ENCODE measurements around the gene USP33. TPM values are rescaled to one million over a fixed set of nuclear protein-coding genes. Genes with fewer than 3 reads are reported as not detected.

Gene USP33
- total and polyA plus RNA-seq, 2 of the 8 experiments (the other 6 are each of a cell fraction or from before 2014, with no cell fraction given) = 20.0 to 55.5 TPM

GRCh38 chr1:77783141-77783540 is 23.5 kb upstream of the USP33 start:
- H3K9ac ChIP-seq (replicated peaks in 1 of 4; ENCODE audit: extremely low read depth in 1 of 4, low read depth in 3 of 4, low read length in 3 of 4) = no peak overlapping the region
- no peaks in the 10 kb centered on the region for H3K27me3 ChIP-seq (replicated peaks in 1 of 4; ENCODE audit: control insufficient read depth in 3 of 4, extremely low read depth in 1 of 4, insufficient read depth in 3 of 4, low read length in 3 of 4)
- 97% methylated on average over 2 of the region's 2 CpGs; no CpG with 5 or more reads in 1 of the 2 experiments for WGBS, 2 experiments (ENCODE audit: extremely low coverage in 1 of 2, insufficient coverage in 1 of 2, insufficient read length in 1 of 2, insufficient replicate concordance in 2 of 2, low coverage in 1 of 2, low lambda C conversion rate in 2 of 2, missing lambda C conversion rate in 1 of 2)
- H3K36me3 ChIP-seq (ENCODE audit: control insufficient read depth in 2 of 4, insufficient read depth in 4 of 4, low read length in 3 of 4) = peaks cover 2 to 20% (median 9%) of the 10 kb centered on the region in 4 experiments; a peak in 7 of 8 replicates
- H2BK5ac ChIP-seq (ENCODE audit: low read depth, low read length) = no peak overlapping the region
- H3K4ac ChIP-seq (replicated peaks; ENCODE audit: insufficient read length, low read depth, low read length) = no peak overlapping the region
- no peaks in the 10 kb centered on the region for H3K4me1 ChIP-seq (replicated peaks in 1 of 4; ENCODE audit: control insufficient read depth in 3 of 4, insufficient read depth in 4 of 4, low read length in 3 of 4)
- H3K4me3 ChIP-seq (ENCODE audit: extremely low read depth in 1 of 4, insufficient read depth in 2 of 4, low read depth in 3 of 4, low read length in 4 of 4) = no peak overlapping the region
- no peak overlapping the region for H4K5ac ChIP-seq (ENCODE audit: insufficient read length, low read depth, low read length)
- H3K79me1 ChIP-seq (ENCODE audit: low read depth, low read length) = no peaks in the 10 kb centered on the region
- DNase-seq (ENCODE audit: low read depth in 1 of 2, low spot score in 2 of 2) = no peak
- H3K9me3 ChIP-seq (ENCODE audit: insufficient read depth in 2 of 2, low read depth in 1 of 2, low read length in 1 of 2) = peaks cover 0 to 9% of the 10 kb centered on the region in 2 experiments; a peak in 1 of 4 replicates
- CTCF ChIA-PET (ENCODE audit: partially characterized antibody) = no interaction called here
- no peak overlapping the region for H3K14ac ChIP-seq (ENCODE audit: insufficient read length)
- H2BK120ac ChIP-seq (replicated peaks; ENCODE audit: low read depth, low read length) = no peak overlapping the region
- no peak overlapping the region for H3K4me2 ChIP-seq (ENCODE audit: insufficient read depth in 1 of 2, low read depth in 2 of 2, low read length in 2 of 2)
- no peak overlapping the region for H2BK12ac ChIP-seq (ENCODE audit: low read depth, low read length)
- no peak overlapping the region for H2BK20ac ChIP-seq (ENCODE audit: low read length)
- H3K23me2 ChIP-seq (ENCODE audit: low read depth, low read length) = no peaks in the 10 kb centered on the region; the same call in 1 of the 2 replicates
- no peak overlapping the region for H2BK15ac ChIP-seq (ENCODE audit: low read length)
- H4K91ac ChIP-seq (replicated peaks; ENCODE audit: insufficient read length, low read length) = no peak overlapping the region
- H3K27ac ChIP-seq (ENCODE audit: low read depth, low read length) = no peak overlapping the region
- H2AFZ ChIP-seq (ENCODE audit: low read length) = no peak overlapping the region
- no peak for TF ChIP-seq RNF2 (IDR thresholded peaks at IDR 0.05; ENCODE audit: borderline replicate concordance, low read depth, low read length, missing control alignments, poor library complexity, severe bottlenecking)
- TF ChIP-seq SUZ12 (IDR thresholded peaks at IDR 0.05; ENCODE audit: low read length) = no peak
- no peak for TF ChIP-seq SP1 (IDR thresholded peaks at IDR 0.05; ENCODE audit: low read depth, low read length)
- no peak for TF ChIP-seq TEAD4 (IDR thresholded peaks at IDR 0.05; ENCODE audit: low read depth, low read length)
- TF ChIP-seq RXRA (IDR thresholded peaks at IDR 0.05; ENCODE audit: insufficient read depth, low read depth, low read length) = no peak
- TF ChIP-seq RAD21 (IDR thresholded peaks at IDR 0.05 in 1 of 2, conservative IDR thresholded peaks at IDR 0.05 in 1 of 2; ENCODE audit: low read depth in 2 of 2, low read length in 2 of 2) = no peak
- no peak overlapping the region for H3K23ac ChIP-seq (ENCODE audit: insufficient read length)
- H3K56ac ChIP-seq (replicated peaks; ENCODE audit: insufficient read length, low read depth, low read length) = no peak overlapping the region
- H3K18ac ChIP-seq (ENCODE audit: extremely low read depth, low read length) = no peak overlapping the region
- FAIRE-seq = no peak
- no peaks in the 10 kb centered on the region for H4K20me1 ChIP-seq (replicated peaks in 1 of 2; ENCODE audit: control insufficient read depth in 1 of 2, insufficient read depth in 2 of 2, low read length in 2 of 2)
- H3K79me2 ChIP-seq (ENCODE audit: control insufficient read depth in 1 of 2, insufficient read depth in 2 of 2, low read length in 2 of 2) = peaks cover 0 to 22% of the 10 kb centered on the region in 2 experiments; a peak in 3 of 4 replicates
- POLR2A ChIA-PET (ENCODE audit: partially characterized antibody) = no interaction called here
- no peak overlapping the region for H4K8ac ChIP-seq (ENCODE audit: extremely low read depth, insufficient read depth, low read length)
- no peak overlapping the region for H2AK5ac ChIP-seq (ENCODE audit: low read depth, low read length)

Data from H1 (cell line).